ENCODE results near the gene MPHOSPH6.
"Not testable (repeated sequence)": the region's sequence is repeated elsewhere in the genome, so short reads cannot be mapped to it uniquely, and the experiment has no call there.

Gene MPHOSPH6

GRCh38 chr16:82175627-82176026, 5.6 kb upstream of the MPHOSPH6 start:
- DNase-seq (ENCODE audit: low spot score): no peak

- no peak for DNase-seq (ENCODE audit: low spot score)
Observed at GRCh38 chr16:82167670-82168069, 2.4 kb downstream of the MPHOSPH6 start.

GRCh38 chr16:82160226-82160625, 9.8 kb downstream of the MPHOSPH6 start:
- no peak for DNase-seq (ENCODE audit: low spot score)

GRCh38 chr16:82157836-82158235, 12.2 kb downstream of the MPHOSPH6 start:
- no peak for DNase-seq (ENCODE audit: low spot score)

DNA sequence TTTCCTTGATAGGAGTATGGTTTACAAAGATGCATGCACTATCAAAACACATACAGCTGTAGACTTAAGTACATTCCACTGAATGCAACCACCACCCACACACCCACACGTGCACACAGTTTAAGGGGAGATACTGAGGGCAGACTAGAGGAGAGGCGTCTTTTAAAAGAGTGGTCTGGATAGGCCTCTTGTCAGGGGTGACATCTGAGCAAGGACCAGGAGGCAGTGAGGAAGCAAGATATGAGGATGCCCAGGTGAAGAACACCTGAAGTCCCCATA, 12.6 kb downstream of the MPHOSPH6 start:
- DNase-seq (ENCODE audit: low spot score): no peak

GRCh38 chr16:82156761-82157533, 13.1 kb downstream of the MPHOSPH6 start:
- DNase-seq (ENCODE audit: low spot score): no peak

GRCh38 chr16:82152641-82153112, 17.3 kb downstream of the MPHOSPH6 start:
- peak; percentile 68 for DNase-seq (ENCODE audit: low spot score)

DNA sequence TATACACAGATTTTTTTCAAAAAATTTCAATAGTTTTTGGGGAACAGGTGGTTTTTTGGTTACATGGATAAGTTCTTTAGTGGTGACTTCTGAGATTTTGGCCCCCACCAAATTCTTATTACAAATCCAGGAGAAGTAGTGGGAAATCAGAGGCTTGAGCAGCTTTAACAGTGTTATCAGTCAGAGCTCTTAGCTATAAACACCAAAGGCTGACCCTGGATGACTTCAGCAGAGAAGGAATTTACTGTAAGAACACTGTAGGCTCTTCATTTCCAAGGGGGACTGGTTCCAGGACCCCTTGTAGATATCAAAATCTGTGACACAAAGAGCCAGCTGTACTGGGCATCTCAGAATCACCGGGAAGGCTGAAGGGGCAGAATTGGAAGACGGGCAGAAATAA, 17.8 kb downstream of the MPHOSPH6 start:
- no peak for DNase-seq (ENCODE audit: low spot score)

GRCh38 chr16:82150549-82150948, 19.5 kb downstream of the MPHOSPH6 start:
- no peak for DNase-seq (ENCODE audit: low spot score)

DNA sequence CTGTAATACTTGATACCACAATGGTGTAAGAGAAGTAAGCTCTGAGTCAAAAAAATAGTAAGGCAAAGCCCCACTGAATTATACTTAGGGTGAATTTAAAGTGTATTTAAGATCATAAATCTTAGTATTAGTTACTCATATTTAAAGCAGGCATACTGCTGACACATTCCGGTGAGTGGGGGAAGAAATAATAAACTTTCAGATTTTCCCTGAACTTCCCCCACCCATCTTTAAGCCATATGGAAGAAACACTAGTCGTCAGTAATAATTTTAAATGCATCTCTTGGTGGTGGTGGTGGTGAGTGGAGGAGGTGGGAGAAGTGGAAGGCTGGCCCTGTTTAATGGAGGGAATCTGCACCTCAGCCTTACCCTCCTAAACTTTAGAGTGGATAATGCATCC, 20.5 kb downstream of the MPHOSPH6 start:
- no peak for DNase-seq (ENCODE audit: low spot score)

DNA sequence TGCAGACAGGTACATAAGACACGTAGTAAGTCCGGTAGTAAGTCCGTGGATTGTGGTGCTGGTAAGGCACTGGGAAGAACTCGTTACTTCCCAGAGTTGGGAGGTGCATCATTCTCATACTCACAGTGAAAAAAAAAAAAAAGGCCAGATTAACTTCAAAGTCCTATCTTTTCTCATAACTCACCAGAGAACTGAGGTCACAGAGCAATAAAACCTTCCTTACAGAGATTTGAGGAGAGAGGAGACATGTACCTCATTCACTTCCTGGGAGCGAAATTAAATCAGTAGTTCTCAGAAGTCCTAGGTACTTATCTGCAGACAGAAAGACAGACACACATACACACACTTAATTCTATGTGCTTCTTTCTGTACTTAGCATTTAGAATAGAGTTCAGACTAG, 22.5 kb downstream of the MPHOSPH6 start:
- no peak for DNase-seq (ENCODE audit: low spot score)

DNA sequence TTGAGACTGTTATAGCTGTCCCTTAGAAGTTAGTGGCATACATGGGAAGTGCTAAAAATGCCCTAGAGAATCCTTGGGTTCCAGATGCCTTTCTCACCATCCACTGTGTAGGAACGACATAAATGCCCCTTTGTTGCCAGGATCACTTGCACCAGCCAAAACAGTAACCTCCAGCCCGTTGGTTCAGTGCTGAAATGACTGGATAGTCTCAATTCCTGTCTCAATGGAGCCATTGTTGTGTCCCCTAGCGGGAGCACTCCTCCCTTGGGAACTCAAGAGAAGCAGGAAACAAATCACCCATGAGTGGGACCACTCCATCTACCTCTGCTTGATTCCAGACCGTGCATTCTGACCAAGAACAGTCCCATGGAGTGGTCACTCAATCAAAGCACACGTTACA, 23.1 kb downstream of the MPHOSPH6 start:
- DNase-seq (ENCODE audit: low spot score): no peak

- DNase-seq (ENCODE audit: low spot score): no peak
Observed at GRCh38 chr16:82146556-82146955, 23.5 kb downstream of the MPHOSPH6 start.

DNA sequence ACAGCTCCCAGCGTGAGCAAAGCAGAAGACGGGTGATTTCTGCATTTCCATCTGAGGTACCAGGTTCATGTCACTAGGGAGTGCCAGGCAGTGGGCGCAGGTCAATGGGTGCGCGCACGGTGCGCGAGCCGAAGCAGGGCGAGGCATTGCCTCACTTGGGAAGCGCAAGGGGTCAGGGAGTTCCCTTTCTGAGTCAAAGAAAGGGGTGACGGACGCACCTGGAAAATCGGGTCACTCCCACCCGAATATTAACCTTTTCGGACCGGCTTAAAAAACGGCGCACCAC, 30.8 kb downstream of the MPHOSPH6 start:
- DNase-seq (ENCODE audit: low spot score): not testable (repeated sequence)

DNA sequence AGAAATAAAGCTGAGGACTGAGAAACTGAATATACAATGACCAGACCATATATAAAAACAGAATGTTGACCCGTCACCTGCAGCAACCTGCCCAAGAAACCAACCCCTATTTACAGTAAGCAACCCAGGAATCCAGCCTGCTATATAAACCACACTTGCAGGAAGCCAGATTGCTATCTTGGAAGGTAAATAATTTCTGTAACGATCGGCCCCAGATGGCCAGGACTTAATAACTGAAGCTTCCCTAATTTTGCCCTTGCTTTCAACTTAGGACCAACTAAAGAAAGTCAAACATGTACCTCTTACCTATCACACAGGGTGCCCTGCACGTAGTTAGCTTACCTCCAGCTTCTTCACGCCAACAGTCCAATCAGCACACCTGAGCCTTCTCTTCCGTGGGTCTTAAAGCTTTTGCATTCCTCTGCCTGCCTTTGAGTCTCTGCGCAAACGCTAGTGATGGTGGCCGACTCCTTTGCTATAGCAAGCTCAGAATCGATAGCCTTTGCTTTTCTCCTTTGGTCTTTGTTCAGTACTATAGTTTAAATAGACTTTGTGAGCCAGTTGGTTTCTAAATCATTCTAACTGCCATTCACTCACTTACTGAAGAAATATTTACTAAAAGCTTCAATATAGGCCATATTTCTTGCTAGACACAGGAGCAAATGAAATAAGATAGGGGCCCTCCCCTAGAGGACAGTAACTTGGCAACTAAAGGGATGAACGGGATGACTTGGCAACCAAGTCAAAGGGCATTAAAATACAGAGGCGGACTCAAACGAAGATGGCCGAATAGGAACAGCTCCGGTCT, 31.3 kb downstream of the MPHOSPH6 start:
- DNase-seq (ENCODE audit: low spot score): no peak

GRCh38 chr16:82137822-82138167, 32.2 kb downstream of the MPHOSPH6 start:
- no peak for DNase-seq (ENCODE audit: low spot score)

DNA sequence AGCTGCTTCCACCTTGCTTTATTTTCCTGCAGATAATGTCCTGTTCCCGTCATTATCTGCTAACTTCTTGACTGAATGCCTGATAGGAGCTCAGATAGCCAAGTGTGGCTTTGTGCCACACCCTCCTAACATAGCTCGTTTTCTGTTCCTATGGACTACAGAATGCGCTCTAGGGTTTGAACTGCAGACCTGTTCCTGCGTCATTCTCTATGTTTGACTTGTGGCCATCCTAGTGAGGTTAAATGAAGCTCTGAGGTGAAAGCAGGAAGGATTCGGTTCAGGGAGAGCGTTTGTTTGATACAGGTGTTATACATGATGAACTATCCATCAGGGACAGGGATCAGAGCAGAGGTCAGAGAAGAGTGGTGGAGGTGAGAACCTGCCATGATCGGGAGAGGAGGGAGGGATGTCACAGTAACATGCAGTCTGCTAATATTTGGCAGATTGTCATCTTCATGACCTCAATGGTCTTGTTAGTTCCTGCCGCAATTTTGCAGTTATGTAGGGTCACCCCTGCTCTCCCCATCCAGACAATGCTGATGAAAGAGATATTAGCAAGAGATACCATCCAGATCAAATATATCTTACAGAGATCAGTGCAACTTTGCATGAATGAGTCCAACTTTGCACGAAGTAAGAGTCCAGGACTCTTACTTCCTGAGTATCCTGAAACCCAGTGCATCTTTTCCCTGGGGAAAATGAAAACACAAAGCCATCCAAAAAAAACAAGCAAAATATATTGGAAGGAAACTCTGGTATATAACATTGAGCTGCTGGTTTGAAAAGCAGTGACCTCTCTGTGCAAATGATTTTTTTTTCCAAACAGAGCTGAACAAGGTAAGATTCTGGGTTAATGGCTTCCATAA, 32.8 kb downstream of the MPHOSPH6 start:
- DNase-seq (ENCODE audit: low spot score): no peak

GRCh38 chr16:82135844-82136243, 34.2 kb downstream of the MPHOSPH6 start:
- DNase-seq (ENCODE audit: low spot score): no peak

- no peak for DNase-seq (ENCODE audit: low spot score)
Observed at GRCh38 chr16:82134846-82135245, 35.2 kb downstream of the MPHOSPH6 start.

DNA sequence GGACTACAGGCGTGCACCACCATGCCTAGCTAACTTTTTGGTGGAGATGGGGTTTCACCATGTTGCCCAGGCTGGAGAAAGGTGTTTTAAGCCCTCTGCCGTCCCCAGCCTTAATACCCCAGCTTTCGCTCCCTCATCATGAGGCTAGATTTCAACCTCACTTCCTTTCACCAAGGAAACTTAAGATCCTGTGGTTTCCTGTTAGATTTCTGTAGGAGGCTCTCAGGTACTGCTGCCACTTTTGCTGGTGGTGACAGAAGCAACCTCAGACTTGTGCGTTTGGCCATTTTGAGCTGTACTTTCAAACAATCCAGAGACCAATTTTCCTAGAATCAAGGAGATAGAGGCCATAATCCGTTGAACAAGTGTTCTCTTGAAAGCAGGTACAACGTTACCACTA, 36.2 kb downstream of the MPHOSPH6 start:
- no peak for DNase-seq (ENCODE audit: low spot score)

DNA sequence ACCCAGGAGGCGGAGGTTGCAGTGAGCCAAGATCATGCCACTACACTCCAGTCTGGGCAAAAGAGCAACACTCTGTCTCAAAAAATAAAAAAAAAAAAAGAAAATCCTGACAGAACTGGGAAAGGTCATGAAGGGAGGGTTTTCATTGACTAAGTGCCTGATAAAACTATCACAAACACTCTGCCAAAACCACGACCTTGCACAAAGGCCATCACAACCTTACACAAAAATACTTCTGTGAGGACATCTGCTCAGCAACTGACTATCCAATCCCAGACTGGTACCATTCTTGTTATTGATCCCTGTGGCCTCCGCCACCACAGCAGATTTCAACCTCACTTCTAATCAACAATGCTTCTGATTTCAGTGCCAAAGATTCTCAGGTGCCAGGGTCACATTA, 40.1 kb downstream of the MPHOSPH6 start:
- no peak for DNase-seq (ENCODE audit: low spot score)

DNA sequence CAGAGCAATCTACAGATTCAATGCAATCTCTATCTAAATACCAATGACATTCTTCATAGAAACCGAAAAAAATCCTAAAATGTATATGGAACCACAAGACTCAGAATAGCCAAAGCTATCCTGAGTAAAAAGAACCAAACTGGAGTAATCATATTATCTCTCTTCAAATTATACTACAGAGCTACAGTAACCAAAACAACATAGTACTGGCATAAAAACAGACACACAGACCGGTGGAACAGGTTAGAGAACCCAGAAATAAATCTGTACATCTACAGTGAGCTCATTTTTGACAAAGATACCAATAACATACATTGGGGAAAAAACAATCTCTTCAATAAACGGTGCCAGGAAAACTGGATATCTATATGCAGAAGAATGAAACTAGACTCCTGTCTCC, 45.4 kb downstream of the MPHOSPH6 start:
- no peak for DNase-seq (ENCODE audit: low spot score)

DNA sequence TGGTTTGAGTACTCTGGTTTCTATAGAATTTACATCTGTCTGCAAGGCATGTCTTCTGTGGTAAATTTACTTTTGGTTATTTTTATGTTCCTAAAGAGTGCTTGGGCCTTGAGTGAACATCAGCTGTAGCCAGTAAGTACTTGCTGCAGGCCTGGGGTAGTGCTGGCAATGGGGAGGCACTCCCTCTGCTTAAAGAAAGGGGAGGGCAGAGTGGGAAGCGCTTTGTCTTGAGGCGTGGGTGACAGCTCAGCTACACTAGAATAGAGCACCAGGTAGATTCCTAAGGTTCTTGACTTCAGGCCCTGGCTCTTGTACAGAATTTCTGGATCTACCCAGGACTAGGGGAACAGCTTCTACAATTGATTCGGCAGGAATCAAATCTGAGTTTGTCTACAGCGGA, 50.6 kb downstream of the MPHOSPH6 start:
- DNase-seq (ENCODE audit: low spot score): no peak
